GM21619 (cell line): ENCODE data around the gene APLF.
"Not testable (repeated sequence)": the region's sequence is repeated elsewhere in the genome, so short reads cannot be mapped to it uniquely, and the experiment has no call there.

Source experiments
- ATAC-seq: cut with Tn5 transposase; IDR thresholded peaks from one replicate; pipeline ENCODE4 v1.9.1; 2021; ENCODE audit not compliant: unreplicated experiment

Gene APLF

DNA sequence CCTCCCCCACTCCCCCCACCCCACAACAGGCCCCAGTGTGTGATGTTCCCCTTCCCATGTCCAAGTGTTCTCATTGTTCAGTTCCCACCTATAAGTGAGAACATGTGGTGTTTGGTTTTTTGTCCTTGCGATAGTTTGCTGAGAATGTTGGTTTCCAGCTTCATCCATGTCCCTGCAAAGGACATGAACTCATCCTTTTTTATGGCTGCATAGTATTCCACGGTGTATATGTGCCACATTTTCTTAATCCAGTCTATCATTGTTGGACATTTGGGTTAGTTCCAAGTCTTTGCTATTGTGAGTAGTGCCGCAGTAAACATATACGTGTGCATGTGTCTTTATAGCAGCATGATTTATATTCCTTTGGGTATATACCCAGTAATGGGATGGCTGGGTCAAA, 103.0 kb downstream of the APLF start:
- ATAC-seq = not testable (repeated sequence)

DNA sequence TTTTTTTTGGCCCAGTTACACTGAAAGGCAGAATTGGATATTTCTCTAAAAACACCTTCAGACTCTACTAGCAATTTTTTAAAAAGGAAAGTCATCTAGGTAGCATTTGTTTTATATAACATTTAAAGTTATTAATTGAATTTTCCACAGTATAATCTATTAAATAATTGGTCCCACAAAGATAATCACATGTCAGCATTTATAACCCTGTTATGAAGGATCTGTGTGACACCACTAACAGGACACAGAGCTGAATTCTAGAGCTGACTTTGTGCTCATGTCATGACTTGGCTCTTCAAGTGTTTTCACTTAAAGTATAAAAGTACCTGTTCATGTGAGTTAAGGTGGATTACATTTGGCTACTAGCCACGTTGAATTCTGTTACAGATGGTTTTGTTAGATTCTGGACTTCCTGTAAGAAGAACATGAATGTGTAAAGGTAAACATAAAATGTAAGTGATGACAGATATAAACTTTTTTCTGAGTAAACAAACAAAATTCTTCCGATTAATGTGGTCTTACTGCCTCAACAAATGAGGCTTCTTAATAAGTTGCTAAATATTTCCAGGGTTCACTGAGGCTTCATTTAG, 106.9 kb downstream of the APLF start:
- no peak for ATAC-seq

DNA sequence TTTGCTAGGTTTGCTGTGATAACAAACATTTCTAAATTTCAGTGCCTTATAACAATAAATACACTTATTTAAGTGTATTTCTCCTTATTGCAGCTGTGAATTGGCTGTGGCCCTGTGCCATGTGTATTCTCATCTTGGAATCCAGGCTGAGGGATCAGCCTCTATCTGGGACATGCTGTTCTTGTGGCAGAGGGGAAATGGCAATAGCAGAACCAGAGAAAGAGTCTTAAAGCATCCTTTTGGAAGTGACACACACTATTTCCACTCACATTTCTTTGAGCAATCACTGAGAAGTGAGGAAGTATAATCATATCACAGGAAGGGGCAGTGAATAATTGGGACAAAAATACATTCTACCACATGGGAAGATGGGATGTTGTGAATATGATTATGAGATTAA, 109.8 kb downstream of the APLF start:
- ATAC-seq = no peak

- no peak for ATAC-seq
Measured at GRCh38 chr2:68579689-68580088, 112.3 kb downstream of the APLF start.

GRCh38 chr2:68588589-68588988, 121.2 kb downstream of the APLF start:
- no peak for ATAC-seq

- no peak for ATAC-seq
Measured at GRCh38 chr2:68589963-68590362, 122.6 kb downstream of the APLF start.

- no peak for ATAC-seq
Measured at GRCh38 chr2:68590702-68591101, 123.3 kb downstream of the APLF start.

DNA sequence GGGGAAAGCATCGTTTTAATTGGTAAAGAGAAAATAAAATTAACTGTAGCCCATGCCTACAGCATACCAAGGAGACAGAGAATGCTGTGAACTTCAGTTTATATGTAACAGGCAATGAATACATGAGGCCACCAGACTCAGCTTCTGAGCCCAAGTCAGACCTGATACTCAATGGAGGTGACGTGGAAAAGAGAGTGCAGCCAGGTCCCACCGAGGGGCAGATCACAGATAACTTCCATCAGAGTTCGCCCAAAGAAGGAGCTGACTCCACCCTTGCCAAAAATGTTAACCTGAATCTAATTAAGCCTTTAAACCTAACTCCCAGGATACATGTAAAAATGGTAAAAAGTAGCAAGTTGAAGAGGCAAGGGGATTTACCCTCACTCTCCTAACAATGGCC, 123.8 kb downstream of the APLF start:
- ATAC-seq = no peak

DNA sequence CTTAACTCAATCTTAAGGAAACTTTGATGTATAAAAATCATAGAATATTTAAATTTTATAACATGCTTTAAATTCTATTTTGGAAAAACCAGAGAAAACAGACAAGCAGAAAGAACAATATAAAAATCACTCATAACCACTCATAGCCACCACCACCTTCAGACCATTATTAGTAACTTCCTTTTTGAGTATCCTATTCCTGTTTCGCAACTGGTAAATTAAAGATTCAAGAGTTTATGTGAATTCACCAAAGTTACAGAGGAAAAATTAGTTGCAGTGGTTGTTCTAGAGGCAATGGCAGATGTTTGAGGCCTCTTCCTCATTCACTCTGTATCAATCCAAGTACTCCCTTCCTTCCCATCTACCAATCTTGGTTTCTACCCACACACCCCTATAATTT, 126.7 kb downstream of the APLF start:
- ATAC-seq = no peak

- ATAC-seq = no peak
Measured at GRCh38 chr2:68594674-68595492, 127.5 kb downstream of the APLF start.

- not testable (repeated sequence) for ATAC-seq
Measured at GRCh38 chr2:68595493-68595785, 128.1 kb downstream of the APLF start.

DNA sequence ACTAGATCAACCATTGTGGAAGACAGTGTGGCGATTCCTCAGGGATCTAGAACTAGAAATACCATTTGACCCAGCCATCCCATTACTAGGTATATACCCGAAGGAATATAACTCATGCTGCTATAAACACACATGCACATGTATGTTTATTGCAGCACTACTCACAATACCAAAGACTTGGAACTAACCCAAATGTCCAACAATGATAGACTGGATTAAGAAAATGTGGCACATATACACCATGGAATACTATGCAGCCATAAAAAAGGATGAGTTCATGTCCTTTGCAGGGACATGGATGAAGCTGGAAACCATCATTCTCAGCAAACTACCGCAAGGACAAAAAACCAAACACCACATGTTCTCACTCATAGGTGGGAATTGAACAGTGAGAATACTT, 133.1 kb downstream of the APLF start:
- ATAC-seq = not testable (repeated sequence)

GRCh38 chr2:68603059-68603458, 135.7 kb downstream of the APLF start:
- ATAC-seq = no peak

DNA sequence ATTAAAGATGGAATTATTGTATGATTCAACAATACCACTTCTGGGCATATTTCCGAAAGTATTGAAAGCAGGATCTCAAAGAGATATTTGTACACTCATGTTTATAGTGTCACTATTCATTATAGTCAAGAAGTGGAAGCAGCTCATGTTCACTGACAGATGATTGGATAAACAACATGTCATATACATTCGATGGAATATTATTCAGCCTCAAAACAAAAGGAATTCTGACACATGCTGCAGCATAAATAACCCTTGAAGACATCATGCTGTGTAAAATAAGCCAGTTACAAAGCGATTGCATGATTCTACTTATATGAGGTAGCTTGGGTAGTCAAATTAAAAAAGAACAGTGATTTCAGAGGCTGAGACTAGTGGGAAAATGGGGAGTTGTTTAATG, 136.7 kb downstream of the APLF start:
- no peak for ATAC-seq

DNA sequence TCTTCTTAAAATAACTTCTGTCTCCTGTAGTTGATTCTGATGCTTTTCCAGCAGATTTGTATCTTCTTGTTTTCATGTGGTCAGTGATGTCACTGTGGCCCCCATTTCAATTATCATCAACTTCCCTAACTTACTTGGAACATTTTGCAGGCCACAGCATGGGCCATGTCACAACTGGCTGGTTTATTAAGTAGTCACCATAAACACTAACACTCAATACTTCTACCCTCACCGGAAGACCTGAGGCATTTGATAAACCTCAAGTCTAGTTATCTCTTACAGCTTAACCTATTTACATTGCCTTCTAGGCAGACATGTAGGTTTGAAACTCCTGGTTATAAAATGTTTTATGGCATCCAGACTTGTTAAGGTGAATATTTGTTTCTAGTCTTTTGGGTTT, 138.6 kb downstream of the APLF start:
- no peak for ATAC-seq

GRCh38 chr2:68606759-68607158, 139.4 kb downstream of the APLF start:
- ATAC-seq = no peak

GRCh38 chr2:68607837-68608236, 140.5 kb downstream of the APLF start:
- ATAC-seq = no peak

GRCh38 chr2:68612765-68613519, 145.6 kb downstream of the APLF start:
- no peak for ATAC-seq

DNA sequence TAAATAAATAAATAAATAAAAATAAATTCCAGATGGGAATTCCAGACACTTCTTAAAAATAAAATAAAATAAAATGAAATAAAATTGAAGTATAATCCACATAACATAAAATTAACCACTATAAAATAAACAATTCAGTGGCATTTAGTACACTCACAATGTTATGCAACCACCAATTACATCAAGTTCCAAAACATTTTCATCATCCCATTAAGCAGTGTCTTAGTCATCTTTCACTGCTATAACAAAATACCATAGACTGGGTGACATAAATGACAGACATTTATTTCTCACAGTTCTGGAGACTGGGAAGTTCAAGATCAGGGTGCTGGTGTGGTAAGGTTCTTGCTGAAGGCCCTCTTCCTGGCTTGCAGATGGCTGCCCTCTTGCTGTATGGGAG, 153.4 kb downstream of the APLF start:
- ATAC-seq = no peak

GRCh38 chr2:68623820-68624219, 156.4 kb downstream of the APLF start:
- ATAC-seq = no peak

- ATAC-seq = no peak
Measured at GRCh38 chr2:68627615-68628014, 160.2 kb downstream of the APLF start.
